GM12875 (cell line): ENCODE measurements around the gene METTL26.

ENCODE experiments used
- H3K4me3 ChIP-seq: one replicate; pipeline ENCODE4 v1.5.1; 2011; ENCODE audit warnings: low read depth, low read length, control low read depth
- TF ChIP-seq, protein P1 (sequence below): IDR thresholded peaks from 2 replicates; pipeline ENCODE4 v1.5.1; 2011; ENCODE audit warnings: low read depth, mild to moderate bottlenecking, control low read depth, inconsistent platforms, low read length, moderate library complexity, borderline replicate concordance; ENCODE audit not compliant: insufficient read depth

Gene METTL26

GRCh38 chr16:636206-637080 lies at the start of gene METTL26:
METTL26 (minus strand) TSS chr16:636305; CDS start chr16:636290, 15 bp downstream.
- TF ChIP-seq, protein P1, sequence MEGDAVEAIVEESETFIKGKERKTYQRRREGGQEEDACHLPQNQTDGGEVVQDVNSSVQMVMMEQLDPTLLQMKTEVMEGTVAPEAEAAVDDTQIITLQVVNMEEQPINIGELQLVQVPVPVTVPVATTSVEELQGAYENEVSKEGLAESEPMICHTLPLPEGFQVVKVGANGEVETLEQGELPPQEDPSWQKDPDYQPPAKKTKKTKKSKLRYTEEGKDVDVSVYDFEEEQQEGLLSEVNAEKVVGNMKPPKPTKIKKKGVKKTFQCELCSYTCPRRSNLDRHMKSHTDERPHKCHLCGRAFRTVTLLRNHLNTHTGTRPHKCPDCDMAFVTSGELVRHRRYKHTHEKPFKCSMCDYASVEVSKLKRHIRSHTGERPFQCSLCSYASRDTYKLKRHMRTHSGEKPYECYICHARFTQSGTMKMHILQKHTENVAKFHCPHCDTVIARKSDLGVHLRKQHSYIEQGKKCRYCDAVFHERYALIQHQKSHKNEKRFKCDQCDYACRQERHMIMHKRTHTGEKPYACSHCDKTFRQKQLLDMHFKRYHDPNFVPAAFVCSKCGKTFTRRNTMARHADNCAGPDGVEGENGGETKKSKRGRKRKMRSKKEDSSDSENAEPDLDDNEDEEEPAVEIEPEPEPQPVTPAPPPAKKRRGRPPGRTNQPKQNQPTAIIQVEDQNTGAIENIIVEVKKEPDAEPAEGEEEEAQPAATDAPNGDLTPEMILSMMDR, result no peak
- peak within 1 kb of the TSS; percentile 78 for H3K4me3 ChIP-seq

DNA sequence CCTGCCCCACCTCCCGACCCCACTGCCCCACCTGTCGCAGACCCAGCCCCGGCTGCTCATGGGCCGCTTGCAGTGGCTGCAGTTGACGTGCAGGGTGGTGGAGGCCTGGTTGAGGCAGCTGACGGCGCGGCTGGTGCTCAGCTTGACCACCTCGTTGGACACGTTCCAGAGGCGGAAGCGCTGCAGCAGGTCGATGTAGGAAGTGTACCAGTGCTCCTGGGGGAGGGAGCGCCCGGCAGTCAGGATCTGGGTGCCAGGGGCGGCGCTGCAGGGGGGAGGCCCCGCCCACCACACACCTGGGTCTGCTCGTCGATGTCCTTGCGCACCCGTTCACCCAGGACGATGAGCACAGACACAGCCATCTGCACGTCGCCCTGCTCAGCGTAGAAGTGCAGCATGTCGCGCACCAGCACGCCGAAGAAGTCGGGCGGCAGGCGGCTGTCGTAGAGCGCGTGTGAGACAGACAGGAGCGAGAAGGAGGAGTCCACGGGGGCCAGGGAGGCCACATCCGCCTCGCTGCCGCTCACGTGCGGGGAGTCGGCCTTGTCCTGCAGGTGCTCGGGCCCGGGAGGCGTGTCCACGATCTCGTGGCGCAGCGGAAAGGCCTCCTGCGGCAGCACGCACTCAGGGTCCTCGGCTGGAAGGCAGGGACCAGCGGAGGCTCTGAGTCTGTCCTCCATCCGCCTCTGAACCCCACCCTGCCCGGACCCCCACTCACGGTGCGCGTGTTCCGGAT lies 49.0 kb upstream of the METTL26 start:
- H3K4me3 ChIP-seq, result no peak overlapping the region
- TF ChIP-seq, protein P1, result no peak

- H3K4me3 ChIP-seq, result peak within 1 kb of the TSS; percentile 86
- TF ChIP-seq, protein P1, result no peak
Observed at GRCh38 chr16:684071-684794, 48.1 kb upstream of the METTL26 start, which contains the start of gene JMJD8. JMJD8 (minus strand) TSS chr16:684334; CDS start chr16:684319, 15 bp downstream.

- TF ChIP-seq, protein P1, result no peak
- peak overlapping the region; percentile 86 for H3K4me3 ChIP-seq
Observed at GRCh38 chr16:683396-684070, 47.4 kb upstream of the METTL26 start.

DNA sequence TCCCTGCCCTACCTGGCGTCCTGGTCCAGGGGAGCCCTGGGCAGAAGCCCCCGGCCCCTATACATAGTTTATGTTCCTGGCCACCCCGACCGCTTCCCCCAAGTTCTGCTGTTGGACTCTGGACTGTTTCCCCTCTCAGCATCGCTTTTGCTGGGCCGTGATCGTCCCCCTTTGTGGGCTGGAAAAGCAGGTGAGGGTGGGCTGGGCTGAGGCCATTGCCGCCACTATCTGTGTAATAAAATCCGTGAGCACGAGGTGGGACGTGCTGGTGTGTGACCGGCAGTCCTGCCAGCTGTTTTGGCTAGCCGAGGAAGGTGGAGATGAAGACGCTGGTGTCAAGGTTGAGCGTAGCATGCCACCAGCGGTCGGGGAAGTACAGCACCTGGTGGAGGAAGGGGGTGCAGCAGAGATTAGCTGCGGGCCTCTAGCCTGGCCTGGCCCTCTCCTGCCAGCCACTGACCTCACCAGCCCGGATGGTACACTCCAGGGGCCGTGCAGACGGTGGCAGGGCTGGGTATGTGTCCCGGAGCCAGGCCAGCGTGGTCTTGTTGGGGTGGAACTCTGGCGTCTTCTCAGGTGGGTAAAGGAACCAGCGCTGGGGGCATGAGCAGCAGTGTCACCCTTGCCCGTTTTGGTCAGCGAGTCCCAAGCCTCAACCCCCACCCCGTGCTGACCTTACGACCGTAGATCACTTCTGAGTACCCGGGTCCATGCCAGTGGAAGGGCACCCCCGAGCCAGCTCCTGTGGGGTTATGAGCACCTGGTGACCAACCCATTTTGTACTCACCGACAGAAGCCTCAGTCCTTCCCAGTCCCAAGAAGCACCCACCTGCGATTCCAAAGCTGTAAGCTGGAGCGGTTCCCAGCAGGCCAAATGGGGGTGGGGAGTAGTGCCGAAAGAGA lies 46.6 kb upstream of the METTL26 start:
- TF ChIP-seq, protein P1, result no peak
- H3K4me3 ChIP-seq, result peak overlapping the region; percentile 86

DNA sequence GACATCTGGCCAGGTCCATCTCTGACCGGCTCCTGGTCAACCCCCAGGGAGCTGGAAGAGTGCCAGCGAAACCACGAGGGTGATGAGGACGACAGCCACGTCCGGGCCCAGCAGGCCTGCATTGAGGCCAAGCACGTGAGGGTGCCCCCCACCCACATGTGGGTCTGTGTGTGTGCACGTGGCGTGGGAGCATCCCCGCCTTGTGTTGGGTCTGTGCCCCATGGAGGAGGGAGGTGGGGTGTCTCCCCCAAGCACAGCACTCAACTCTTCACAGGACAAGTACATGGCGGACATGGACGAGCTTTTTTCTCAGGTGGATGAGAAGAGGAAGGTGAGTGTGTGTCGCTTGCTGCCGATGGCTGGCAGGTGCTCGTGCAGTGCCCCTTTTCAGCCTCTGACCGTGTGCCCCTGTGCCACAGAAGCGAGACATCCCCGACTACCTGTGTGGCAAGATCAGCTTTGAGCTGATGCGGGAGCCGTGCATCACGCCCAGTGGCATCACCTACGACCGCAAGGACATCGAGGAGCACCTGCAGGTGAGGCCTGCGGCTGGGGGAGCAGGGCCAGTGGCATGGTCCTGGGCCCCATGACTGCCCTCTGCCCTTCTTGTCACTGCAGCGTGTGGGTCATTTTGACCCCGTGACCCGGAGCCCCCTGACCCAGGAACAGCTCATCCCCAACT lies 45.8 kb upstream of the METTL26 start:
- H3K4me3 ChIP-seq, result peak overlapping the region; percentile 86
- TF ChIP-seq, protein P1, result no peak
